Measurements from ENCODE around the gene IQSEC1.

The IQSEC1 gene

GRCh38 chr3:12909710-12910109 is 163.5 kb downstream of the IQSEC1 start:
- DNase-seq (ENCODE audit: low read depth, low spot score): no peak

- no peak for DNase-seq (ENCODE audit: low read depth, low spot score)
Measured at GRCh38 chr3:12908859-12909258, 164.4 kb downstream of the IQSEC1 start.

GRCh38 chr3:12908136-12908730 is 165.0 kb downstream of the IQSEC1 start:
- DNase-seq (ENCODE audit: low read depth, low spot score): no peak

- DNase-seq (ENCODE audit: low read depth, low spot score): no peak
Measured at GRCh38 chr3:12907729-12908128, 165.5 kb downstream of the IQSEC1 start.

GRCh38 chr3:12907296-12907695 is 165.9 kb downstream of the IQSEC1 start:
- DNase-seq (ENCODE audit: low read depth, low spot score): no peak

- DNase-seq (ENCODE audit: low read depth, low spot score): no peak
Measured at GRCh38 chr3:12906916-12907290, 166.3 kb downstream of the IQSEC1 start.

GRCh38 chr3:12906141-12906915 is 166.9 kb downstream of the IQSEC1 start:
- DNase-seq (ENCODE audit: low read depth, low spot score): no peak

- no peak for DNase-seq (ENCODE audit: low read depth, low spot score)
Measured at GRCh38 chr3:12905316-12906071, 167.7 kb downstream of the IQSEC1 start.

GRCh38 chr3:12904951-12905315 is 168.3 kb downstream of the IQSEC1 start:
- DNase-seq (ENCODE audit: low read depth, low spot score): no peak

- DNase-seq (ENCODE audit: low read depth, low spot score): no peak
Measured at GRCh38 chr3:12903881-12904280, 169.3 kb downstream of the IQSEC1 start.

GRCh38 chr3:12903000-12903800 is 170.0 kb downstream of the IQSEC1 start:
- DNase-seq (ENCODE audit: low read depth, low spot score): no peak

GRCh38 chr3:12902181-12902999 is 170.8 kb downstream of the IQSEC1 start:
- no peak for DNase-seq (ENCODE audit: low read depth, low spot score)

- DNase-seq (ENCODE audit: low read depth, low spot score): no peak
Measured at GRCh38 chr3:12901623-12902045, 171.6 kb downstream of the IQSEC1 start.

- no peak for DNase-seq (ENCODE audit: low read depth, low spot score)
Measured at GRCh38 chr3:12900885-12901411, 172.3 kb downstream of the IQSEC1 start.

GRCh38 chr3:12898965-12899755 is 174.1 kb downstream of the IQSEC1 start:
- no peak for DNase-seq (ENCODE audit: low read depth, low spot score)

GRCh38 chr3:12898290-12898964 is 174.8 kb downstream of the IQSEC1 start:
- DNase-seq (ENCODE audit: low read depth, low spot score): no peak

GRCh38 chr3:12897381-12898289 is 175.6 kb downstream of the IQSEC1 start:
- DNase-seq (ENCODE audit: low read depth, low spot score): no peak
